Measurements from ENCODE around the gene CDC27. TPM values are rescaled to one million over a fixed set of nuclear protein-coding genes. Genes with fewer than 3 reads are reported as not detected.
A peak's percentile ranks its signal among the peaks of the same experiment; 100 is the strongest.
"Not testable (repeated sequence)": the region's sequence is repeated elsewhere in the genome, so short reads cannot be mapped to it uniquely, and the experiment has no call there.

Gene CDC27
- total RNA-seq, 1 experiment from 2014 or later: 95.9 TPM

GRCh38 chr17:47189732-47190237 lies 690 bp upstream of the CDC27 start:
- ChIA-PET POLR2A (ENCODE audit: low non-redundant PET) (no interaction called here), CTCF (interaction anchor here (1.0 kb wide), 1 partner anchor 125 kb away, joined by 3 read pairs; no protein-coding TSS in a partner anchor)
- intact Hi-C loops (cut with micrococcal nuclease; ENCODE audit: unreplicated experiment): no loop called here
- H3K9me3 ChIP-seq (ENCODE audit: low read depth, low read length, poor library complexity, severe bottlenecking): no peaks in the 10 kb centered on the region
- peak overlapping the region; percentile 91 for H3K4me3 ChIP-seq (ENCODE audit: low read depth, low read length, poor library complexity, severe bottlenecking)
- no peak overlapping the region for H3K27ac ChIP-seq (ENCODE audit: low read depth, low read length, poor library complexity, severe bottlenecking)
- TF ChIP-seq CTCF (conservative IDR thresholded peaks at IDR 0.05; ENCODE audit: low read depth, low read length): no peak
- no peak for TF ChIP-seq EZH2 (IDR thresholded peaks at IDR 0.05; ENCODE audit: borderline replicate concordance, low read depth, low read length, poor library complexity, severe bottlenecking)
- no peak for DNase-seq (ENCODE audit: low spot score)
- no peaks in the 10 kb centered on the region for H3K36me3 ChIP-seq (ENCODE audit: insufficient read depth, low read length, poor library complexity, severe bottlenecking)
- no peaks in the 10 kb centered on the region for H3K4me1 ChIP-seq (ENCODE audit: insufficient read depth, low read length, poor library complexity, severe bottlenecking)
- H3K27me3 ChIP-seq (replicated peaks; ENCODE audit: insufficient read depth, low read depth, low read length, poor library complexity): no peaks in the 10 kb centered on the region
- BruUV-seq (replicated peaks): no TSS peak

- H3K4me3 ChIP-seq (ENCODE audit: low read depth, low read length, poor library complexity, severe bottlenecking): peak overlapping the region; percentile 91
- TSS peak; percentile 65 for BruUV-seq (replicated peaks)
- peak; percentile 15 for DNase-seq (ENCODE audit: low spot score)
- H3K27me3 ChIP-seq (replicated peaks; ENCODE audit: insufficient read depth, low read depth, low read length, poor library complexity): no peaks in the 10 kb centered on the region
- no peaks in the 10 kb centered on the region for H3K36me3 ChIP-seq (ENCODE audit: insufficient read depth, low read length, poor library complexity, severe bottlenecking)
- intact Hi-C loops (cut with micrococcal nuclease; ENCODE audit: unreplicated experiment): no loop called here
- peak overlapping the region; percentile 87 for H3K27ac ChIP-seq (ENCODE audit: low read depth, low read length, poor library complexity, severe bottlenecking)
- peaks cover 6% of the 10 kb centered on the region for H3K4me1 ChIP-seq (ENCODE audit: insufficient read depth, low read length, poor library complexity, severe bottlenecking)
- POLR2A ChIA-PET (ENCODE audit: low non-redundant PET): no interaction called here
- TF ChIP-seq CTCF (conservative IDR thresholded peaks at IDR 0.05; ENCODE audit: low read depth, low read length) (no peak), EZH2 (IDR thresholded peaks at IDR 0.05; ENCODE audit: borderline replicate concordance, low read depth, low read length, poor library complexity, severe bottlenecking) (no peak)
- no peaks in the 10 kb centered on the region for H3K9me3 ChIP-seq (ENCODE audit: low read depth, low read length, poor library complexity, severe bottlenecking)
- CTCF ChIA-PET: no interaction called here
Measured at GRCh38 chr17:47188271-47188875, 722 bp downstream of the CDC27 start.

GRCh38 chr17:47184681-47185080 lies 4.4 kb downstream of the CDC27 start:
- Histone ChIP-seq H3K4me3 (ENCODE audit: low read depth, low read length, poor library complexity, severe bottlenecking) (no peak overlapping the region), H3K4me1 (ENCODE audit: insufficient read depth, low read length, poor library complexity, severe bottlenecking) (peaks cover 6% of the 10 kb centered on the region), H3K9me3 (ENCODE audit: low read depth, low read length, poor library complexity, severe bottlenecking) (no peaks in the 10 kb centered on the region), H3K27me3 (replicated peaks; ENCODE audit: insufficient read depth, low read depth, low read length, poor library complexity) (no peaks in the 10 kb centered on the region), H3K36me3 (ENCODE audit: insufficient read depth, low read length, poor library complexity, severe bottlenecking) (no peaks in the 10 kb centered on the region), H3K27ac (ENCODE audit: low read depth, low read length, poor library complexity, severe bottlenecking) (no peak overlapping the region)
- intact Hi-C loops (cut with micrococcal nuclease; ENCODE audit: unreplicated experiment): no loop called here
- DNase-seq (ENCODE audit: low spot score): no peak
- POLR2A ChIA-PET (ENCODE audit: low non-redundant PET): no interaction called here
- CTCF ChIA-PET: no interaction called here
- BruUV-seq (replicated peaks): no TSS peak
- TF ChIP-seq CTCF (conservative IDR thresholded peaks at IDR 0.05; ENCODE audit: low read depth, low read length): no peak
- TF ChIP-seq EZH2 (IDR thresholded peaks at IDR 0.05; ENCODE audit: borderline replicate concordance, low read depth, low read length, poor library complexity, severe bottlenecking): no peak

- CTCF ChIA-PET; H3K9me3 ChIP-seq (ENCODE audit: low read depth, low read length, poor library complexity, severe bottlenecking); intact Hi-C loops (cut with micrococcal nuclease; ENCODE audit: unreplicated experiment); H3K4me3 ChIP-seq (ENCODE audit: low read depth, low read length, poor library complexity, severe bottlenecking); H3K36me3 ChIP-seq (ENCODE audit: insufficient read depth, low read length, poor library complexity, severe bottlenecking); BruUV-seq (replicated peaks); H3K27me3 ChIP-seq (replicated peaks; ENCODE audit: insufficient read depth, low read depth, low read length, poor library complexity); DNase-seq (ENCODE audit: low spot score); H3K4me1 ChIP-seq (ENCODE audit: insufficient read depth, low read length, poor library complexity, severe bottlenecking); H3K27ac ChIP-seq (ENCODE audit: low read depth, low read length, poor library complexity, severe bottlenecking): not testable (repeated sequence)
- POLR2A ChIA-PET (ENCODE audit: low non-redundant PET): interaction anchor here (0.7 kb wide), 1 partner anchor 13 kb away, joined by 9 read pairs; no protein-coding TSS in a partner anchor
Measured at GRCh38 chr17:47180988-47181387, 8.1 kb downstream of the CDC27 start.
